AG08396 (cell line): ENCODE data around the gene FGFRL1.

Experiments
- DNase-seq: peaks from one replicate; pipeline ENCODE4 v3.0.0; 2012; ENCODE audit warnings: low spot score, mixed read lengths

Gene FGFRL1

GRCh38 chr4:1075809-1076699 is 64.6 kb downstream of the FGFRL1 start:
- DNase-seq: no peak
